ENCODE measurements around the gene HSPB8. TPM values are rescaled to one million over a fixed set of nuclear protein-coding genes. Genes with fewer than 3 reads are reported as not detected.

The HSPB8 gene
- total RNA-seq, 2 experiments from 2014 or later = not detected

- no peak overlapping the region for H3K27ac ChIP-seq (ENCODE audit: low read depth, low read length, poor library complexity, severe bottlenecking)
- intact Hi-C loops (cut with micrococcal nuclease; ENCODE audit: unreplicated experiment) = no loop called here
- BruUV-seq (replicated peaks) = no TSS peak
- ChIA-PET POLR2A (no interaction called here), CTCF (ENCODE audit: unreplicated experiment) (no interaction called here)
- no peaks in the 10 kb centered on the region for H3K9me2 ChIP-seq (ENCODE audit: insufficient read depth, low read length)
- DNase-seq (ENCODE audit: low spot score) = no peak
- no peaks in the 10 kb centered on the region for H4K20me1 ChIP-seq (ENCODE audit: insufficient read depth, low read length)
- no peak for TF ChIP-seq EZH2phosphoT487 (IDR thresholded peaks at IDR 0.05; ENCODE audit: borderline replicate concordance, low read depth, low read length)
- no peaks in the 10 kb centered on the region for H3K4me1 ChIP-seq (ENCODE audit: insufficient read depth, low read length, poor library complexity, severe bottlenecking)
- H3K79me2 ChIP-seq (ENCODE audit: insufficient read depth, low read depth, low read length) = no peaks in the 10 kb centered on the region
- H3K9me3 ChIP-seq (ENCODE audit: low read length) = no peaks in the 10 kb centered on the region
- no peaks in the 10 kb centered on the region for H3K36me3 ChIP-seq (ENCODE audit: insufficient read depth, low read length)
- no peak overlapping the region for H3K4me2 ChIP-seq (ENCODE audit: low read length)
- no peak overlapping the region for H3K4me3 ChIP-seq (ENCODE audit: low read depth, low read length, poor library complexity, severe bottlenecking)
- no peak overlapping the region for H2AFZ ChIP-seq (ENCODE audit: low read length)
Observed at GRCh38 chr12:119202544-119202943, 23.8 kb downstream of the HSPB8 start.

- ChIA-PET POLR2A (no interaction called here), CTCF (ENCODE audit: unreplicated experiment) (no interaction called here)
- Histone ChIP-seq H3K9me3 (ENCODE audit: low read length) (no peaks in the 10 kb centered on the region), H3K4me2 (ENCODE audit: low read length) (no peak overlapping the region), H3K36me3 (ENCODE audit: insufficient read depth, low read length) (no peaks in the 10 kb centered on the region), H3K27ac (ENCODE audit: low read depth, low read length, poor library complexity, severe bottlenecking) (no peak overlapping the region), H4K20me1 (ENCODE audit: insufficient read depth, low read length) (no peaks in the 10 kb centered on the region), H2AFZ (ENCODE audit: low read length) (no peak overlapping the region), H3K9me2 (ENCODE audit: insufficient read depth, low read length) (no peaks in the 10 kb centered on the region), H3K79me2 (ENCODE audit: insufficient read depth, low read depth, low read length) (no peaks in the 10 kb centered on the region), H3K4me1 (ENCODE audit: insufficient read depth, low read length, poor library complexity, severe bottlenecking) (no peaks in the 10 kb centered on the region), H3K4me3 (ENCODE audit: low read depth, low read length, poor library complexity, severe bottlenecking) (no peak overlapping the region)
- DNase-seq (ENCODE audit: low spot score) = no peak
- BruUV-seq (replicated peaks) = no TSS peak
- intact Hi-C loops (cut with micrococcal nuclease; ENCODE audit: unreplicated experiment) = no loop called here
- TF ChIP-seq CTCF (conservative IDR thresholded peaks at IDR 0.05; ENCODE audit: low read length) (no peak), EZH2phosphoT487 (IDR thresholded peaks at IDR 0.05; ENCODE audit: borderline replicate concordance, low read depth, low read length) (no peak)
Observed at GRCh38 chr12:119204131-119204530, 25.4 kb downstream of the HSPB8 start.

GRCh38 chr12:119204671-119205285 lies 26.0 kb downstream of the HSPB8 start:
- H3K27ac ChIP-seq (ENCODE audit: low read depth, low read length, poor library complexity, severe bottlenecking) = no peak overlapping the region
- H2AFZ ChIP-seq (ENCODE audit: low read length) = no peak overlapping the region
- no peaks in the 10 kb centered on the region for H3K79me2 ChIP-seq (ENCODE audit: insufficient read depth, low read depth, low read length)
- H4K20me1 ChIP-seq (ENCODE audit: insufficient read depth, low read length) = no peaks in the 10 kb centered on the region
- H3K4me2 ChIP-seq (ENCODE audit: low read length) = no peak overlapping the region
- ChIA-PET POLR2A (interaction anchor here (0.5 kb wide), 1 partner anchor 1061 kb away, joined by 3 read pairs; no protein-coding TSS in a partner anchor), CTCF (ENCODE audit: unreplicated experiment) (no interaction called here)
- no peak overlapping the region for H3K4me3 ChIP-seq (ENCODE audit: low read depth, low read length, poor library complexity, severe bottlenecking)
- BruUV-seq (replicated peaks) = no TSS peak
- DNase-seq (ENCODE audit: low spot score) = no peak
- no peaks in the 10 kb centered on the region for H3K9me2 ChIP-seq (ENCODE audit: insufficient read depth, low read length)
- TF ChIP-seq EZH2phosphoT487 (IDR thresholded peaks at IDR 0.05; ENCODE audit: borderline replicate concordance, low read depth, low read length) (no peak), CTCF (conservative IDR thresholded peaks at IDR 0.05; ENCODE audit: low read length) (no peak)
- H3K9me3 ChIP-seq (ENCODE audit: low read length) = no peaks in the 10 kb centered on the region
- intact Hi-C loops (cut with micrococcal nuclease; ENCODE audit: unreplicated experiment) = no loop called here
- no peaks in the 10 kb centered on the region for H3K36me3 ChIP-seq (ENCODE audit: insufficient read depth, low read length)
- H3K4me1 ChIP-seq (ENCODE audit: insufficient read depth, low read length, poor library complexity, severe bottlenecking) = no peaks in the 10 kb centered on the region
